ENCODE measurements around the gene NT5DC2.
A peak's percentile ranks its signal among the peaks of the same experiment; 100 is the strongest.

The NT5DC2 gene

DNA sequence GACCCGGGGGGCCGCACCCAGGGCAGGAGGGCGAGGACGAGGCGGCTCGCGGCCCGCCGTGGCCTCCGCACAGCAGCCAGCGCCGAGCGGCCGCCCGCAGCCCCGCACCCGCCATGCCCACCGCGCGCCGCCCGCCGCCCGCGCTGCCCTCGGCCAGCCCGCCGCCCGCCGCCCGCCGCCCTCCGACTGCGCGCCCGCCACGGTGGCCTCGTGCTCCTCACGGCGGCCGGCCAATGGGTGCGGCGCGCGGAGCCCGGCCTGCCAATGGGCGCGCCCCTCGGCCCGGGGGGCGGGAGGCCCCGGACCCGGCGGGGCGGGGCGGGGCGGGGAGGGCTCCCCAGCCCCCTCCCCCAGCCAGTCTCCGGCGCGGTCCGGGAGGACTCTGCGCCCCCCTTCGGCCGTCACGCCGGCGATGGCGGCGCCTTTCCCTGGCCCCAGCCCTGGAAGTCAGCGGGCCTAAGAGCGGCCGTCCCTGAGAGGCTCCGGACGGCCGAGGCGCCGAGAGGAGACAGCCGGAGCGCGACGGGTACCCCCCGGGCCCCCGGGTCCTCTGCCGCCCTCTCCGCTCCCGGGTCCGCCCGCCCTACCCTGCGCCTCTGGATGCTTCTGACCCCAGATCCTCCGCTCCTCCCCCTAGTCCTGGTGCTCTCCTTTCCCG is at the start of gene NT5DC2:
Gene NT5DC2, minus strand, starts transcription at position 235 of the 658 bp plus-strand sequence. Its CDS starts 120 bp downstream, at position 115.
- DNase-seq (ENCODE audit: low read depth) = peak; percentile 36

GRCh38 chr3:52574056-52574965 is 40.7 kb upstream of the NT5DC2 start:
- no peak for DNase-seq (ENCODE audit: low read depth)

DNA sequence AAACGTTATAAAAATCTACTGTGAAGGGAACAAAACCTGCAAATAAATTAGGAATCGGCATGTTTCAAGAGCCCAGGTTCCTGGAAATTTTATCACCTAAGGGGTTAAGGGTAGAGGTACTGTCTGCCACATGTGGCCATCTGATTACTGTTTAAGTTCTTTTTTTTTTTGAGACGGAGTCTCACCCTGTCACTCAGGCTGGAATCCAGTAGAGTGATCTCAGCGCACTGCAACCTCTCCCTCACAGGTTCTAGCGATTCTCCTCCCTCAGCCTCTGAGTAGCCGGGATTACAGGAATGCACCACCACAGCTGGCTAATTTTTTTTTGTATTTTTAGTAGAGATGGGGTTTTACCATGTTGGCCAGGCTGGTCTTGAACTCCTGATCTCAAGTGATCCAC is 38.6 kb upstream of the NT5DC2 start:
- DNase-seq (ENCODE audit: low read depth) = no peak

DNA sequence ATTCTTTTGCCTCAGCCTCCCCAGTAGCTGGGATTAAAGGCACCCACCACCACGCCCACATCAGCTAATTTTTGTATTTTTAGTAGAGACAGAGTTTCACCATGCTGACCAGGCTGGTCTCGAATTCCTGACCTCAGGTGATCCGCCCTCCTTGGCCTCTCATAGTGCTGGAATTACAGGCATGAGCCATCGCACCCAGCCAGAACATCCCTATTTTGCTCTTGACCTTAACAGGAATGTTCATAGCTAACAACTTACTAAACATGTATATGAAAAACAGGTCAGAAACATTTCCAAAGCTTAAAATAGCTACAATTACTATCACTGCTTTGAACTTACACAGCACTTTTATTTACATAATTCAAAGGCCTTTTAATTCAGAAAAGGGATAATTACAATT is 36.4 kb upstream of the NT5DC2 start:
- DNase-seq (ENCODE audit: low read depth) = no peak

- no peak for DNase-seq (ENCODE audit: low read depth)
These were observed 34.4 kb upstream of the NT5DC2 start for GRCh38 chr3:52568069-52568468.

DNA sequence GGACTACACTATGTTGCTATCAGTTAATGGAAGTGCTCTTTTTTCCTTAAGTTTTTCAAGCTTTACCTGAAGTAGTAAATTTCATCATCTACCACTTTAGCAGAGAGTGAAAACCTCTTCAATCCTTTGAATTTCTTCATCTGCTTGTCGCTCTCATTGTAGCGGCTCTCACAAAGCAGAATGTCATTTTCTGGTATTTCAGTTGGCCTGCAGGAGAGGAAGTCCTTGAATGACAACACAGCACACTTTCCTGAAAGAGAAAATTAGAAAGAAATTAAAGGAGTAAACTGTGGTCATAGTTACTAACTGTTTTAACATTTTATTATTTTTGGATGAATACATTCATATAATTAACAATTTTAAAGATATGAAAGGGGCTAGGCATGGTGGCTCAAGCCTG is 30.3 kb upstream of the NT5DC2 start:
- no peak for DNase-seq (ENCODE audit: low read depth)

DNA sequence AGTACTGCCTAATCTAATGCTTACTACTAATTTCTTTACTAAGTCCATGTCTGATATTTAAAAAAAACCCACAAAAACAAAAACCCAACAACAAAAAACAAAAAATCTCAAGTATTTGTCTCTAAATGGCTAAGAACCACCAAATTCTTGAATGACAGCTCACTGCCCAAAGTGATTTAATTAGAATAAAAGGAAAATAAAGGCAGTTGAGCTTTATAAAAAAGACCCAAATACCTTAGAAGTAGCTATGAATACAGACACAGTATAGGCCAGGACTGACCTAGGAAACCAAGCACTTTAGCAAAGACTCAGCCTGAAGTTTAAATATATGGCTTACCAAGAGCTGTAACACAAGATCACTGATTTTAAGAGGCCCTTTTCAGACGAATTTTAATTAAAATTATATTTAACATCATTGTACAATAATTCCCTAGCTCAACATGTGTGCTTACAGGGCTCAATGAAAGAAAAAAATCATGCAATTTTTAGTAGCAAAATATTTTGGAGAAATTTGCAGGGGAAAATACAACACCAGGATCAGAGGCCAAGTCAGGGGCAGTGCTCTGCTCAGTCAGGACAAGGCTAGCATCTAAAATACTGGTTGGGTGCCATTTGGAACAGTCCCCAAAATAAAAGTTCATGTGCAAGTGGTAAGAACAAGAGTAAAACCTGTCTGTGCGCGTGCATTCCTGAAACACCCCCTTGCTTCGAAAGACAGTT is 27.5 kb upstream of the NT5DC2 start:
- DNase-seq (ENCODE audit: low read depth) = no peak

DNA sequence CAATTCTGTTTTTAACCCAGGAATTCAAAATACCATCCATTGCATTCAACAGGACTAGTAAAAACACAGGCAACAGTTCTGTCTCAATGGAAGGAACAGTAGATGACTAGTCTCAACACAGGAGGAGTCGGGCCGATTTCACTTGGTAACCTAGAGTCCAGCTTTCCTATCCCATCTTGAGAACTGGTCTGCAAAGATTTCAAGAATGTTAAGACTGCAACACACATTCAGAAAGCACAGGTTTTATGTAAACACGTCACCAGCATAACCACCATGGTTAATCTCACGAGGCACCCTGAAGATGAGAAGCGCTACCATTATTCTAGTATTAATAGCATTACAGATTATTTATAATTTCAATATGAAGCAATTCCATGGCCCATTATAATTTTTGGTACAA is 24.8 kb upstream of the NT5DC2 start:
- DNase-seq (ENCODE audit: low read depth) = no peak

- DNase-seq (ENCODE audit: low read depth) = no peak
These were observed 23.6 kb upstream of the NT5DC2 start for GRCh38 chr3:52557011-52557960.

GRCh38 chr3:52555056-52555455 is 21.4 kb upstream of the NT5DC2 start:
- DNase-seq (ENCODE audit: low read depth) = no peak

- no peak for DNase-seq (ENCODE audit: low read depth)
These were observed 20.5 kb upstream of the NT5DC2 start for GRCh38 chr3:52554026-52554755.

GRCh38 chr3:52552089-52552488 is 18.4 kb upstream of the NT5DC2 start:
- no peak for DNase-seq (ENCODE audit: low read depth)

- DNase-seq (ENCODE audit: low read depth) = no peak
These were observed 17.5 kb upstream of the NT5DC2 start for GRCh38 chr3:52551118-52551517.

GRCh38 chr3:52547143-52547542 is 13.5 kb upstream of the NT5DC2 start:
- no peak for DNase-seq (ENCODE audit: low read depth)

DNA sequence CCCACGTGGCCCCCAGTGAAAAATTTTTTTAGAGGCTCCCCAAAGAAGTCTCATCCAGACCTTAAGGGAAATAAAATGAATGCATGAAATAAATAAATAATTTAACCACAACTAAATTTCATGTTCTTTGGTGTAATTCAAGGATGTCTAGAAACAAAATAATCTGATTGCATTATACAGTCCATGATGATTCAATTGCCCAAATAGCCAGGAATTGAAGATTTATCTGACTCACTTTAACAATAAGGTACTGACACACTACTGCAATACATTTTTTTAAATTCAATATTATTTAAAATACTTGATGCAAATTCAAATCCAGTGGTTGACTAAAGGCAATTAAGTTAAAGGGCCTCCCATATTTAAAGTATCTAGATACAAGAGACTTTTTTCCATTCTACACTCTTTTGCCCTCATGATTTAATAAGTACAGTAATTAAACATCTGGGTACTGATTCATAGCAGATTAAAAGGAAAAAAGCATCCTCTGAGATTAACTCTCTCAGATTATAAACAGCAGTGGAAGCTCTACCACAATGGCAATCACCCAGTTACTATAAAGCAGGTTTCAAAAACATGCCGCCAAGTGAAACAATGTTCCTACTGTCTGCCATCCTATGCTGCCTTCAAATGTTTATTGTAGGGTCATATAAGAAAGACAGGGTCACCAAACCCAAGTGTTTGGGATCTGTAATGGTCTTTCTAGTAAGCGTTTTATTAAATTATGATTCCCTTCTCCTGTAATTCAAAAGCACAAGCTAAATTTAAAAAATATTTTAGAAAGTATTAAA is 12.6 kb upstream of the NT5DC2 start:
- no peak for DNase-seq (ENCODE audit: low read depth)

DNA sequence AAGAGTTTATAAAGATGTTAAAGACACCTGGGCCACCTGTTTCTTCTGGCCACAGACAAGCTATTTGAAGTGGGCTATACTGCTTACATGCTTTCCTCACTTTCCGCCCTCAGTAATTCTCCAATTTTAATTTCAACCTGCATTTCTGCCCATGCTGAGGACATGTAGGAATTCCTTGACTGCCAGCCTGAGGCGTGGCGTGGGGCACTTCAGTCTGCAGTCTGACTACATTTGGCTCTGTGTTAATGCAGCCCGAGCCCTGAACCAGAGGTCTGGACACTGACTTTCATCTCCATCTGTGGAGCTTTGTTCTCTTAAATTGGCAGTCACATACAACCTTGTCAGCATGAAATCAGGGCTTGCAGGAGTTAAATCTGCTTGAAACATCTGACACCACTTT is 11.3 kb upstream of the NT5DC2 start:
- no peak for DNase-seq (ENCODE audit: low read depth)

GRCh38 chr3:52541050-52541449 is 7.4 kb upstream of the NT5DC2 start:
- DNase-seq (ENCODE audit: low read depth) = no peak

- no peak for DNase-seq (ENCODE audit: low read depth)
These were observed 5.5 kb upstream of the NT5DC2 start for GRCh38 chr3:52539010-52539653.

DNA sequence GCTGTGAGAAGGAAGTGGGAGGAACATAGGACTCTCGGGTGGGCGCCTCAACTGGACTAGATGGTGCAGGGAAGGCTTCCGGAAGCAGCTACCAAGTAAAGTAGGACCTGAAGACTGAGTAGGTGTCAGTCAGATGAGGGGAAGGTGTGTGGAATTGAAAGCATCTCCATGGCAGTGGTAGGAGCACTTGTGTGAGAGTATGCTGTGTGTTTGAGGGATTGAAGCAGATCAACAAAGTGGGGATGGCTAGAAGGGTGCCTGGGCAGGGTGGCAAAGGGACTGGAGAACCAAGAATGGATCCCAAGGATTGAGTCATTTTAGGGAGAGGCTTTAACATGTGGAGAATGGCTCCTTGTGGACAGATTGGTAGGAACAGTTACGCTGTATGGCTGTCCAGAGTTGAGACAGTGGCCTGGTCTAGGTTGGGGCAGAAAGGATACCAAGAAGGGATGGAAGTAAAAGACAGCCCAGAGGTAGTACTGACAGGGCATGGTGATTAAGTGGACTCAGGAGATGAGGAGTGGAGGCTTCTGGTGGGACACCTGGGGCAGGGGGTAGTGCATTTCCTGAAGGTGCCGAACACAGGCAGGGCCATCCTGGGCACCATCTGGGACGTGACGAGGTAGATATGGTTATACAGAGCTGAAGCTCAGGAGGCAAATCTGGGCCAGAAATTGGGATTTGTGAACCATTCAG is 4.2 kb upstream of the NT5DC2 start:
- DNase-seq (ENCODE audit: low read depth) = no peak
